ENCODE data around the gene TSNAX.
"Not testable (repeated sequence)": the region's sequence is repeated elsewhere in the genome, so short reads cannot be mapped to it uniquely, and the experiment has no call there.

The TSNAX gene

GRCh38 chr1:231528172-231529029 is at the start of gene TSNAX:
Gene TSNAX, plus strand, starts transcription at chr1:231528669. Its CDS starts 142 bp downstream, at chr1:231528811.
- FAIRE-seq = peak; percentile 86

- FAIRE-seq = no peak
Measured at GRCh38 chr1:231478811-231479210, 49.7 kb upstream of the TSNAX start.

GRCh38 chr1:231480008-231480407 is 48.5 kb upstream of the TSNAX start:
- FAIRE-seq = no peak

GRCh38 chr1:231481289-231481688 is 47.2 kb upstream of the TSNAX start:
- FAIRE-seq = no peak

GRCh38 chr1:231485029-231485784 is 43.3 kb upstream of the TSNAX start:
- no peak for FAIRE-seq

GRCh38 chr1:231487019-231487418 is 41.5 kb upstream of the TSNAX start:
- FAIRE-seq = no peak

- FAIRE-seq = no peak
Measured at GRCh38 chr1:231487910-231488309, 40.6 kb upstream of the TSNAX start.

GRCh38 chr1:231493421-231494185 is 34.9 kb upstream of the TSNAX start:
- FAIRE-seq = no peak

- no peak for FAIRE-seq
Measured at GRCh38 chr1:231494439-231495110, 33.9 kb upstream of the TSNAX start.

- no peak for FAIRE-seq
Measured at GRCh38 chr1:231497629-231498152, 30.8 kb upstream of the TSNAX start.

GRCh38 chr1:231499148-231499763 is 29.2 kb upstream of the TSNAX start:
- FAIRE-seq = no peak

GRCh38 chr1:231500666-231501065 is 27.8 kb upstream of the TSNAX start:
- no peak for FAIRE-seq

GRCh38 chr1:231503168-231503567 is 25.3 kb upstream of the TSNAX start:
- FAIRE-seq = not testable (repeated sequence)

GRCh38 chr1:231507476-231508355 is 20.8 kb upstream of the TSNAX start:
- no peak for FAIRE-seq

- FAIRE-seq = no peak
Measured at GRCh38 chr1:231508497-231508896, 20.0 kb upstream of the TSNAX start.

GRCh38 chr1:231508941-231509340 is 19.5 kb upstream of the TSNAX start:
- FAIRE-seq = no peak

- no peak for FAIRE-seq
Measured at GRCh38 chr1:231512147-231512698, 16.2 kb upstream of the TSNAX start.

- FAIRE-seq = no peak
Measured at GRCh38 chr1:231515748-231516147, 12.7 kb upstream of the TSNAX start.

GRCh38 chr1:231517076-231517475 is 11.4 kb upstream of the TSNAX start:
- no peak for FAIRE-seq

GRCh38 chr1:231518485-231519034 is 9.9 kb upstream of the TSNAX start:
- FAIRE-seq = no peak
